Renal pelvis (tissue), 4 donors: Measurements from ENCODE around the gene QSER1. TPM values are rescaled to one million over a fixed set of nuclear protein-coding genes. Genes with fewer than 3 reads are reported as not detected.
A peak's percentile ranks its signal among the peaks of the same experiment; 100 is the strongest.
"Not testable (repeated sequence)": the region's sequence is repeated elsewhere in the genome, so short reads cannot be mapped to it uniquely, and the experiment has no call there.

ENCODE experiments used
- DNase-seq: peaks from one replicate; pipeline ENCODE4 v3.0.0-alpha.2; 2013
- polyA plus RNA-seq, 3 donors: library from polyadenylated mRNA; unstranded; fragments of 120-200 nt; gene quantifications; one replicate each; pipeline ENCODE4 v1.2.1, GENCODE V29; 2013; ENCODE audit not compliant: insufficient read length in 3 of 3

QSER1 gene
- polyA plus RNA-seq, 3 donors = 38.6 to 40.5 (median 38.7) TPM

DNA sequence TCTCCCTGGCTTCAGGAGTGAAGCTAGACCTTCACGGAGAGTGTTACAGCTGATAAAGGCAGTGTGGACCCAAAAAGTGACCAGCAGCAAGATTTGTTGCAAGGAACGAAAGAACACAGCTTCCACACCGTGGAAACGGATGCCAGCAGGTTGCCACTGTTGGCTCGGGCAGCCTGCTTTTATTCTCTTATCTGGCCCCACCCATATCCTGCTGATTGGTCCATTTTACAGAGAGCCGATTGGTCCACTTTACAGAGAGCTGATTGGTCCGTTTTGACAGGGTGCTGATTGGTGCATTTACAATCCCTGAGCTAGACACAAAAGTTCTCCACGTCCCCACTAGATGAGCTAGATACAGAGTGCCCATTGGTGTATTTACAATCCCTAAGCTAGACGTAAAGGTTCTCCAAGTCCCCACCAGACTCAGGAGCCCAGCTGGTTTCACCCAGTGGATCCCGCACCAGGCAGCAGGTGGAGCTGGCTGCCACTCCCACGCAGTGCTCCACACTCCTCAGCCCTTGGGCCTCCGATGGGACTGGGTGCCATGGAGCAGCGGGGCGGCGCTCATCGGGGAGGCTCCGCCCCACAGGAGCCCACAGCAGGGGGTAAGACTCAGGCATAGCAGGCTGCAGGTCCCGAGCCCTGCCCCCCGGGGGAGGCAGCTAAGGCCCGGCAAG, 4.8 kb upstream of the QSER1 start:
- DNase-seq = not testable (repeated sequence)

DNA sequence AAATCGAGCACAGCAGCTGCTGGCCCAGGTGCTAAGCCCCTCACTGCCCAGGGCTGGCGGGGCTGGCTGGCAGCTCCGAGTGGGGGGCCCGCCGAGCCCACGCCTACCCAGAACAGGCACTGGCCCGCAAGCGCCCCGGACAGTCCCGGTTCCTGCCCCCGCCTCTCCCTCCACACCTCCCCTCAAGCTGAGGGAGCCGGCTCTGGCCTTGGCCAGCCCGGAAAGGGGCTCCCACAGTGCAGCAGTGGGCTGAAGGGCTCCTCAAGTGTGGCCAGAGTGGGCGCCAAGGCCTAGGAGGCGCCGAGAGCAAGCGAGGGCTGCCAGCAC, 4.3 kb upstream of the QSER1 start:
- DNase-seq = not testable (repeated sequence)

DNA sequence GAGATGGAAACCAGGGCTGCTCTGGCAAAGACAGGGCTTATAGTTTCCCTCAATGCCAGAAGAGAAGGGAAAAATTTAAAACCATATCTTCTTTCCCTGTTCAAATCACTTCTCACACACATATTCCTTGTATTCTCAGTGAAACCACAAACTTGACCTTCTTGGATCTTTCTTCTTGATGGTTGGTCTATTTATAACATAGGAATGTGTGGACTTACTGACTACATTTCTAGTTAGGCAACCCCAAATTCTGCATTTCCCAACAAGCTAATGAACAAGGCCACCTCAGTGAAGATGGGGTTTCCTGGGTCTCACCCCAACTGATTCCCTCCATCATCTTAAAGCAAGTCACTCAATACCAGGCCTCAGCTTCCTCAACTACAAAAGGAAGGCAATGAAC, 3.8 kb upstream of the QSER1 start:
- no peak for DNase-seq

DNA sequence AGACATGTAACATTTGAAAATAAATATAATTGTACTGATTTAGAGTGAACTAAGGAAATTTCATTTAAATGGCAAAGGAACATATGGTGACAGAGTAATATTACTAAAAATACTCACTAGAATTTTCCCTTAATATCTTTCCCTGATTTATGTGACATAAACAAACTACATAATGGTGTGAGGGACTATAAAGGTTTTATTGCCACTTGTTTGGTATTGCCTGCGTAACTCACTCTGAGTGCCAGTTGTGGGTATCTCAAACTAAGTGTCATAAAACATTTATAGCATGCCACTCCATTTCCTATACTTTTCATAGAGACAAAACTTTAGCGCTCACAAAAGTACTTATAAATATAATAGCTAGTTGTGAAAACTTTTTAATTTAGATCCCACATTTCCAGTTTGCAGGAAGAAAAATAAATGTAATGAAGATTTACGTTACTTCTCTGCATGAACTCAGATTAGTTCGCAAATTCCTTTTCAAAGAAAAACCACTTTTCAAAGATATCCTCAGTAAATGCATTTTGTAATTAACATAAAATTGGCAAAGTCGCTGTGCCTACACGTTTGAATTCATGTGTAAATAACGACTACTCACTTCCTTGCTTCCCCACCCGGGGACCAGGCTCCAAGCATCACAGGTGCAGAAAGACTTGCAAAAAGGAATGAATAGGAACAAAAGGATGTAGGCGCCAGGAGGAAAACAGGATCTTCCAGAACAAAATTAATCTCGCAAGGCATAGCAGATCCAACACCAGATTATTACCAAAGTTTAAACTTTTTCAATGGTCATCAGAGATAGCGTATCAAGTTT, 1.6 kb upstream of the QSER1 start:
- no peak for DNase-seq

DNA sequence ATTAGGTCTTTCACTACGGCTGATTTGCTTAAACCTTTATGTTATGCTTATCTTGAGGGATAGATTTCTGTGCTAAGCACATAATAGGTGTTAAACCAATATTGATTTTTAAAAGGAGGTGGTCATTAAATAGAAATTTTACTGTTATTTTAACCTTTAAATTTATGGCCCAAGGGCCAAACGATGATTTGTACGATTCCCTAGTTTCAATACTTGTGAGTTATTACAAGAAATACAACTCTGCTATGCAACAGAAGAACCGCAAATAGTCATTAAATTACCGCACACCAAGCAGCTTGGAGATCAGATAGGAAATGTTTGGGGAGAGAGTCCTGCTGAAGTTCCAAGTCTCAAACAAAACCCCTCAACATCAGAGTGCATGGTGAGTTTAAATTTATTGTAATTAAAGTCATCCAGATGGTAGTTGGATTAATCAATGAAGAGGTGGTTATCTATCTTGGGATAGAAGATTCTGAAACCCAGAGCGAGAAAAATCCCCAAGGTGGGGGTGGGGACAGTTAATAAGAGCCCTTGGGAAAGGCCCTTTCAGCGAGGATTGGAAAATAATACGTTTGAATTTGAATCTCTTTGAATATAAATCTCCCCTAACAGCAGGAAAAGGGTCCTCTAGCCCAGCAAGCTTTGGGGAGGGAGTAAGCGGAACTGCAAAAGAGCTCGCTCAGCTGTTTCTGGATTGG, 805 bp upstream of the QSER1 start:
- peak; percentile 66 for DNase-seq

DNA sequence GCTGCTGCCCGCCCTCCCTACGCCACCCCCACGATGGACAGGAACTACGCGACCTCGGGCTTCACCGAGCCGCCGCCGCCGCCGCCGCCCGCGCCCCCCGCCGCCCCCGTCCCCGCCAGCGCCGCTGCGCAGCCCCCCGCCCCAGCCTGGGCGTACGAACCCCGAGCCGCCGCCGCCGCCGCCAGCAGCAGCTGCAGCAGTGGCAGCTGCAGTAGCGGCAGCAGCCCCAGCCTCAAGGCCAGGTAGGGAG, 407 bp downstream of the QSER1 start:
- no peak for DNase-seq

DNA sequence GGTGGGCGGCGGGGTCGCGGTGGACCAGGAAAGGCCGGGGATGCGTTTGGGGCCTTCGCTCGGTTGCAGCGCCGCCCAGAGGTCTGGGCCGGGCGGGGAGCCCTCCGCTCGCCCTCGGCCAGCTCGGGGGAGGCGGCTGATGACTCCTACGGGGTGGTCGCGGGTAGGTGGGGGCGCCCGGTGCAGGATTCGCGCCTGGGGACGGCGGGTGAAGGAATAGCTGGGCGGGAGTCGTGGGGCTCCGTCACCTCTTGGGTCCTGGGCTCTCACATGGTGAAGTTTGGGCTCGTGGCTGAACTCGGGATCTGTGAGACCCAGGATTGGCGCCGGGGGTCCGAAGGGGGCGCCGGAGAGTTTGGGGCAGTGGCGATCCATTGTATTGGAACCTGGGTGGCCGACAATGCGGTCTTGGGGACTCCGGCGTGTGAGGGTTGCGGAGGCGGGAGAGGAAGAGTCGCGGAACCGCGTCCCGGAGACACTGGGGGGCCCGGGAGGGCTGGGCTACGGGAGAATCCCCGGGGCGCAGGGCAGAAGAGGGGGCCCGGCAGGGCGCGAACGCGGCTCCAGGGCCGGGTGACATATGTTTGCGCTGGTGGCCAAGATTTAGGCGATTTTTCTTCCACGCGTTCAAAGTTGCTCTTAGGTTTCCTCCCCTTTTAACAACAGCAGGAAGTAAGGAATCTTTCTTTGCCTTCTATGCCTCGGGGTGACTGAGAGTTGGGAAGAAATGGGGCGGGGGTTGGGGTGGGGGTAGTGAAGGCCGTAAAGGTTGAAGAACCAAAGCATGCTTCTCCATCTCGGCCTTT, 935 bp downstream of the QSER1 start:
- peak; percentile 65 for DNase-seq

DNA sequence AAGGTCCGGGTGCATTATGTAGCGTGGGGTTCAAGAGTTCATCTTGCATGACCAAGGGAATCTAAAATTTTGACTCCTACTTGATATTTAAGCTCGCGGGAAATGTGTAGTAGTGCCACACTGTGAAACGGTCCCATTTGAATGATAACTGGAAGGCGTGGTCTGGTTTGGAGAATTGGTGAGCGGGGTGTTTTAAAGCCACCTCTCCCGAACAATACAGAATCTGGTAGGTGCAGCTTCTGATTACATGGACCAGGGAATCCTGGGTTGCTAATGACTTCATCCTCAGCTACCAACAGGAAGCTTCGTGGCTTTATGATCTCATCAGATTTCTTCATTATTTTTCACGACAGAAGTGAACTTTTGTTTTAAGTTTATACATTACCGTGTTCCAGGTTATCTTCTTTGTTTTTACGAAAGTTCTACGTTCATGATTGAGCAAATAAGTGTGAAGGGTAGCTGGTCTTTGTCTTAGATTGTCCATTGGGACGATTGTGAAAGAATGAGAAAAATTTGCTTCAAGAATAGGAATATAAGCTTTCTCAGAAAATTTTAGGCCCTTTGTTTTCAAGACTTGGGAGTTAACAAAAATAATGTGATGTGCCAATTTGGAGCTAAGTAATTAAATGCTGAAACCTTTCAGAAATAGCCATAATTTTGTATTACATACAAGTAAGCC, 1.7 kb downstream of the QSER1 start:
- peak; percentile 80 for DNase-seq

DNA sequence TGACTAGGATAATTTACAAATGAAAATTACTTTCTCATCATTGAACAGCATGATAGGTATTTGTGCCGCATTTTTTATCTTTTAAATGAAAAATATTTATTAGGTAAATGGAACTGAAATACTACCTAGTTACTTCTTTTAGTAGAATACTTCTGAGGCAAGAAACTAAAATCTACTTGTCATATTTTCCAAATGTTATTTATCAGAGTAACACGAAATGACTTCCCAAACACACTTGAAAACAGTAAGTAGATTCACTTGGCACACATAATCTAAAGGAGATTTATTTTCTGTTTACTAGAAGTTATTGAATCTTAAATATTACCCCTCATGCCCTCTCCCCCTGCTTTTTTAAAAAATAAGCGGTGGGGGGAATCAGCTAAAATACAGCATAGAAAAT, 2.3 kb downstream of the QSER1 start:
- no peak for DNase-seq

DNA sequence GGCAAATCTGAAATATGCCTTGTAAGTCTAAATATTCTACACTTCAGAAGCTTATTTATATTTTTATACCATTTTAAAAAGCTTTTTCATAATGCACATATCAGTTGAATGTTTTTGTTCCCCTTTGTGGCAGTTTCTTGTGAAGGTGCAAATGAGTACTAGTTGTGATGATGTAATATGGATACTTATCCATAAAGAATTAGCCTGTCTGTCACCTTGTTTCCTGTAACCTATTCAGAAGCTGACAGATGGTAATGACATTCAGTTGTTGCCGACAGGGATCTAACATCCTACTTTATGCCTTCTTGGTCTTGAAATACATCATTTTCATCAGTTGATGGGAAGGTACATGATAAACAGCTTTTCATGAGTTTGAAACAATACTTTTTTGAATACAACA, 2.9 kb downstream of the QSER1 start:
- no peak for DNase-seq

DNA sequence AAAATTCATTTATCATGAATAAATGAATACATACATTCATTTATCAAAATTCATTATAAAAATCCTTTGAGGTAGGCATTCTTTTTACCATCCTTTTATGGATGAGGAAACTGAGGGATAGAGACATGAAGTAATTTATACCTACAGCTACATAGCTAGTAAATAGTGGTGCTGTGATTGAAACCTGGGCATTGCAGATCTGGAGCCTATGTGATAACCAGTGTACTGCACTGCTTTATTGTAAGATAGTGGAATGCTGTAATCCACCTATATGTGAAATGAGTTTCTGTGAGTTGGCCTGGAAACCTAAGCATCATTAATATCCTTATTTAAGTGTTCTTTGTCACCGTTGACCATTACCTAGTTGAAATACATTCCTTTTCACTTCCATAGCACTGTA, 4.5 kb downstream of the QSER1 start:
- DNase-seq = no peak

DNA sequence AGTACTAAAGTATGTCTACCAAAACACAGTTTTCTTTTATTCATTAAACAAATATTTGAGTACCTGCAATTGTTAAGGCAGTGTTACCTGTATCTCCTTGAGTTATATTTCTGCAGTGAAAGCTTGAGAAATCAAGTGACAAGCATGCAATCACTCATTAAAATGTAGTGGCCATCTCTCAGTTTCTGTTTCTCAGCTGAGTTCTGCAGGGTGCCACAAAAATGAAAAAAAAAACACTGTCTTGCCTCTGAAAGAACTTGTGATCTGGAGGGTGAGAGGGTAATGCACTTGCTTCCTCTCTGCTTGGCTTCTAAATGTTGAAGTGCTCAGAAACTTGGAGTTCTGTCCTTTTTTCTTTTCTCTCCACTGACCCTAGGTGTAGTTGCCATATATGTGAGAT, 6.8 kb downstream of the QSER1 start:
- DNase-seq = no peak

DNA sequence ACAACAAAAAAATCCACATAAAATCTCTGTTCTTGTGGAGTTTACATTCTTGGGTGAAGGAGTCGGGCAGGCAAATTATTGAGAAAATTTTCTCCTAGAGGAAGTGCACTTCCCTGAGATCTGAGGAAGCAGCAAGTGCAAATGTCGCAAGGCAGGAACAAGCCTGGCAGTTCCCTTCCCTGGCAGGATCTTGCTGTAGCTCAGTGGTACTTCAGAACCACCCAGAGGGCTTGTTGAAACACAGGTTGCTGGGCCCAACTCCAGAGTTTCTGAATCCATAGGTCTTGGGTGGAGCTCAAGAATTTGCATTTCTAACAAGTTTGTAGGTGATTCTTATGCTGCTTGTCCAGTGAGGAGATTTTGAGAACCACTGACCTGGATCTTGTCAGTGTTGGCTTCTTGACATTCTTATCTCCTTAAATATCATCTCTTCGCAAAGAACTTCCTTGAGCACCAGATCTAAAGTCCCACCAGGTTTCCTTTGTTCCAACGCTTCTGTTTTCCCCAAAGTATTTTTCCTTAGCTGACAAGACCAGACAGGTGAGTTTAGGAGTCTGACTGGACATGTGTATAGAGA, 9.6 kb downstream of the QSER1 start:
- DNase-seq = no peak

DNA sequence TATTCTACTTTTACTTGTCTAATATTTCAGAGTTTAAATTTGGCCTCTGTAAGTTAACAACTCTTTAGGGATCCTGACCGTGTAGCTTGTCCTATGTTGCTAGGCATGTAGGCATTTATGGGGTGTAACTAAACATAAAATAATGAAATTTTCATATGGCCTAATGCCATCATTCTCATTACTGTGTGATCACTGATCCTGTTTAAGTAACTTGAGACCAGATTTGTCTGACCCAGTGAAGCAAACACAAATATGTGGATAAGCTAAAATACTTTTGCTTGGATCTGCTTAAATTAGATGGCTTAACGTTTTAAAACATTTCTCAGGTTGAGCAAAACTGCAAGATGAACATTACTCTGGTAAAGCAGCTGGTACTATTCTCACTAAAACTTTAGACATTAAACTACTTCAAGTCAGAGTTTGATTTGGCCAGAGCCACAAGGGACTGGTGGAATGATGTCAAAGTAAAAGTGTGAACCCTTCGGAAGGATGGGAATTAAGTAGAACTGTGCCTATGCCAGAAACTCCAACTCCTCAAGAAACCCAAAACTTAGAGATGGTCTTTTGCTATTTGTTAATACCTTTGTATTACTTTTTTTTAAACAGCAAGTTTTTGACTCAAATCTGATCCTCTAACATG, 12.5 kb downstream of the QSER1 start:
- DNase-seq = peak; percentile 26

DNA sequence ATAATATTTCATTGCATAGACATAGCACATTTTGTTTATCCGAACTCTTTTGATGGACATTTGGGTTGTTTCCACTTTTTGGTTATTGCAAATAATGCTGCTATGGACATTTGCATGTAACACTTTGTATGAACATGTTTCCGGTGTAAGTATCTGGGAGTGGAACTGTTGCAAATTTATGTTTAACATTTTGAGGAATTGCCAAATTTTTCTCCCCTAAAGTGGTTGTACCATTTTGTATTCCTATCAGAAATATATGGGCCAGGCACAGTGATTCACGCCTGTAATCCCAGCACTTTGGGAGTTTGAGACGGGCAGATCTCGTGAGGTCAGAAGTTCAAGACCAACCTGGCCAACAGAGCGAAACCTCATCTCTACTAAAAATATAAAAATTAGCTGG, 16.0 kb downstream of the QSER1 start:
- no peak for DNase-seq

DNA sequence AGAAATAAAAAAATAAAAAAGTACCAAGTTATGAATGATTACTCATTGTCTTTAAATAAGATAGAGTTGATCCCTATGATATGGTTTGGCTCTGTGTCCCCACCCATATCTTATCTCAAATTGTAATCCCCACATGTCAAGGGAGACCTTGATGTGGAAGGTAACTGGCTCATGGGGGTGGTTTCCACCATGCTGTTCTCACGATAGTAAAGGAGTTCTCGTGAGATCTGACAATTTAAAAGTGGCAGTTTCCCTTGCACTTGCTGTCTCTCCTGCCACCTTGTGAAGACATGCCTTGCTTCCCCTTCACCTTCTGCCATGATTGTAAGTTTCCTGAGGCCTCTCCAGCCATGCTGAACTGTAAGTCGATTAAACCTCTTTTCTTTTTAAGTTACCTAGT, 18.8 kb downstream of the QSER1 start:
- no peak for DNase-seq

DNA sequence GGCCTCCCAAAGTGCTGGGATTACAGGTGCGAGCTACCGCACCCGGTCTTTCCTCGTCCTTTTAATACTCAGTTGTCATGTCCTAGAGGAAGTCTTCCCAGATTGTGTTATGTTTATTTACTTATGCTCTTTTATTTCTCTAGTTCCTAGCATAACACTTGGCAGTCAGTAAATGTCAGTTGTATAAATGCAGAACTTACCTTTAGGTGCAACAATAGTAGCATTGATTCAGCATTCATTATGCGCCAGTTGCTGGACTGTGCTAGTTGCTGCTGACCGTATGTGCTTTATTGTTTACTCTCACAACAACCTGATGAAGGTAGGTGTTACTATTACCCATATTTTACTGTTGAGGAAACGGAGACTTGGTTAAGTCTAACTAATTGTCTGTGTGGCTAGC, 20.8 kb downstream of the QSER1 start:
- no peak for DNase-seq

DNA sequence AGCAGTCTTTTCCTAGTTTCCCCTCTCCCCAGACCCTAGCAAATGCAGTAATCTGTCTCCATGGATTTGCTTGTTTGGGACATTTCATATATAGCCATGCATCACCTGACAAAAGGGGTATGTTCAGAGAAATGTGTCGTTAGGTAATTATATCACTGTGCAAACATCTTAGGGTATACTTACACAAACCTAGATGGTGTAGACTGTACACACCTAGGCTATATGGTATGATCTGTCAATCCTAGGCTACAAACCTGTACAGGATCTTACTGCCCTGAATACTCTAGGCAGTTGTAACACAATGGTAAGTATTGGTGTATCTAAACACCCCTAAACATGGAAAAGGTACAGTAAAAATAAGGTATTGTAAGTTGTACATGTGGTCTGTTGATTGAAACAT, 23.8 kb downstream of the QSER1 start:
- no peak for DNase-seq

DNA sequence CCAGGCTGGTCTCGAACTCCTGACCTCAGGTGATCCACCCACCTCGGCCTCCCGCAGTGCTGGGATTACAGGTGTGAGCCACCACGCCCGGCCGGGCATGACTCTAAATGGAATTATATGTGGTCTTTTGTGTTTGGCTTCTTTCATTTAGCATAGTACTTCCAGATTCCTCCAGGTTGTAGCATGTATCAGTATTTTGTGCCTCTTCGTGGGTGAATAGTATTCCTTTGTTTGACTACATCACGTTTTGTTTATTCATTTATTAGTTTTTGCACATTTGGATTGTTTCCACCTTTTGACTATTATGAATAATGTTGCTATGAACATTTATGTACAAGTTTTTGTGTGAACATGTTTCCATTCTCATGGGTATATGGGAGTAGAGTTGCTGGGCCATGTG, 24.4 kb downstream of the QSER1 start:
- DNase-seq = no peak

DNA sequence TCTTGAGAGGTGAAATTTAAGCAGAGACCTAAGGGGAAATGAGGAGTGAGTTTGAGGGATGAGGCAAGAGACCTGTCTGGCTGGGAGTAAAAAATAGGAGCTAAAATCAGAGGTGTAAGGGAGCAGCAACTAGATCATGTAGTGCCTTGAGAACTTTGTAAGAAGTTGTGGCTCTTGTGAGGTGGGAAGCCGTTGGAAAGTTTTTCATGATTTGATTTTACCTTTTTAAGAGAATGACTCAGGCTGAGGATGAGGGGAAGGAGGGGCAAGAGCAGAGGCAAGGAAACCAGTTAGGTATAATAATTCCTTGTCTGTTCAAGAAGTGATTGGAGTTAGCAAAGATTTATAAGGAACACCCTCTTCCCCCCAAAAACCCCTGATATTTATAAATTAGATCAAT, 25.8 kb downstream of the QSER1 start:
- no peak for DNase-seq

DNA sequence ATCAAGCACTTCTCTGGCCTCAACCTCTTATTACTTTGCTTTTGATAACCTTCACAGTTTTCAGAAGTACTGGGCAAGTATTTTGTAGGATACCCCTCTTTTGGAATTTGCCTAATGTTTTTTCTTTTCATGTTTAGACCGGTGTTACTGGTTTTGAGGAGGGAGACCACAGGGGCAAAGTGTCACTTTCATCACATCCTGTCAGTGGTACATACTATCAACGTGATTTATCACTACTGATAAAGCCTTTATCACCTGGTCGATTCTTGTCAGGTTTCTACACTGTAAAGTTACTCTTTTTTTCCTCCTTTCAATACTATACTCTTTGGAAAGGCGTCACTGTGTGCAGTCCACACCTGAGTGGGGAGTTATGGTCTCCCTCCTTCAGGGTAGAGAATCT, 26.7 kb downstream of the QSER1 start:
- DNase-seq = no peak
